SK-N-SH (cell line): ENCODE results near the gene NADSYN1. TPM values are rescaled to one million over a fixed set of nuclear protein-coding genes. Genes with fewer than 3 reads are reported as not detected.

Source experiments
- CTCF ChIA-PET: fragments of 300-600, 350-600 bp; formaldehyde crosslinking; extraction: SDS; loops from one replicate; lab custom pipeline; 2021; lab: Yijun Ruan, JAX
- POLR2A ChIA-PET: fragments of 350-600 bp; sonication (Branson Sonifier 250); formaldehyde crosslinking; extraction: SDS; loops from one replicate; lab custom pipeline; 2020; ENCODE audit warnings: antibody characterized with exemption, inconsistent platforms; lab: Yijun Ruan, JAX
- DNase-seq: peaks from one replicate; pipeline ENCODE4 v3.0.0; 2012
- H2AFZ ChIP-seq: fragments of 200-600 bp; sonication (generic); 2 replicates; pipeline ENCODE4 v1.8.1; 2016; ENCODE audit warnings: antibody characterized with exemption, mild to moderate bottlenecking, low read depth
- H3F3A ChIP-seq: fragments of 200-600 bp; sonication (generic); replicated peaks from 2 replicates; pipeline ENCODE3; 2016; ENCODE audit warnings: antibody characterized with exemption, mild to moderate bottlenecking; ENCODE audit not compliant: insufficient read depth
- H3K27ac ChIP-seq, 2 experiments: fragments of 200-500 bp in 1 of 2; fragments of 200-600 bp in 1 of 2; sonication (Bioruptor generic) in 1 of 2; sonication (generic), shearing (Covaris generic) in 1 of 2; 2 replicates each; pipeline versions ENCODE4 v1.5.1 to v1.6.1; 2014 to 2016; ENCODE audit warnings: low read depth in 2 of 2, inconsistent platforms in 1 of 2, low read length in 1 of 2, mild to moderate bottlenecking in 1 of 2, mixed read lengths in 1 of 2
- H3K27me3 ChIP-seq: fragments of 200-600 bp; sonication (generic), shearing (Covaris generic); 2 replicates; pipeline ENCODE4 v1.6.1; 2016; ENCODE audit warnings: mixed run types; ENCODE audit not compliant: insufficient read depth
- H3K36me3 ChIP-seq, 2 experiments: fragments of 200-500 bp in 1 of 2; fragments of 200-600 bp in 1 of 2; sonication (Bioruptor generic) in 1 of 2; sonication (generic) in 1 of 2; replicated peaks in 1 of 2; 2 replicates each; pipeline versions ENCODE3 to v1.5.1; 2014 to 2016; ENCODE audit warnings: low read length in 1 of 2, mild to moderate bottlenecking in 1 of 2; ENCODE audit not compliant: insufficient read depth in 2 of 2, control insufficient read depth in 1 of 2
- H3K4me1 ChIP-seq, 2 experiments: fragments of 200-500 bp in 1 of 2; fragments of 200-600 bp in 1 of 2; sonication (Bioruptor generic) in 1 of 2; sonication (generic), shearing (Covaris generic) in 1 of 2; 2 replicates each; pipeline versions ENCODE4 v1.5.1 to v1.6.1; 2014 to 2016; ENCODE audit warnings: low read depth in 1 of 2, low read length in 1 of 2, mixed run types in 1 of 2; ENCODE audit not compliant: insufficient read depth in 2 of 2, control insufficient read depth in 1 of 2
- H3K4me2 ChIP-seq: fragments of 200-600 bp; sonication (generic), shearing (Covaris generic); 2 replicates; pipeline ENCODE4 v1.6.1; 2017; ENCODE audit warnings: mixed run types
- H3K4me3 ChIP-seq, 2 experiments: fragments of 200-500 bp in 1 of 2; fragments of 200-600 bp in 1 of 2; sonication (Bioruptor generic) in 1 of 2; sonication (generic), shearing (Covaris generic) in 1 of 2; 2 replicates each; pipeline versions ENCODE4 v1.5.1 to v1.8.1; 2014 to 2016; ENCODE audit warnings: low read depth in 2 of 2, inconsistent platforms in 1 of 2, low read length in 1 of 2, mild to moderate bottlenecking in 1 of 2, mixed read lengths in 1 of 2, moderate library complexity in 1 of 2
- H3K79me2 ChIP-seq: fragments of 200-600 bp; sonication (generic); 2 replicates; pipeline ENCODE4 v1.8.1; 2017; ENCODE audit warnings: mild to moderate bottlenecking; ENCODE audit not compliant: insufficient read depth
- H3K9ac ChIP-seq: fragments of 200-600 bp; sonication (generic); 2 replicates; pipeline ENCODE4 v1.6.1; 2017; ENCODE audit warnings: mixed run types
- H3K9me2 ChIP-seq: fragments of 200-600 bp; sonication (generic); 2 replicates; pipeline ENCODE4 v1.6.1; 2017; ENCODE audit warnings: mixed run types
- H3K9me3 ChIP-seq: fragments of 200-600 bp; sonication (generic); 2 replicates; pipeline ENCODE4 v1.6.1; 2017; ENCODE audit warnings: mixed run types, mild to moderate bottlenecking, moderate library complexity
- H4K20me1 ChIP-seq: fragments of 200-600 bp; sonication (generic); 2 replicates; pipeline ENCODE4 v1.6.1; 2017; ENCODE audit warnings: mild to moderate bottlenecking, mixed run types; ENCODE audit not compliant: insufficient read depth
- FOSL2 ChIP-seq: IDR thresholded peaks from 2 replicates; pipeline ENCODE4 v1.4.0; 2012; ENCODE audit warnings: low read depth, mild to moderate bottlenecking, moderate library complexity, borderline replicate concordance
- FOXM1 ChIP-seq: IDR thresholded peaks from 2 replicates; pipeline ENCODE4 v1.4.0; 2012; ENCODE audit warnings: low read depth, mild to moderate bottlenecking
- GABPA ChIP-seq: IDR thresholded peaks from 2 replicates; pipeline ENCODE4 v1.4.0; 2012; ENCODE audit warnings: low read depth, mild to moderate bottlenecking
- JUND ChIP-seq: IDR thresholded peaks from 2 replicates; pipeline ENCODE4 v1.4.0; 2012
- NFIC ChIP-seq: IDR thresholded peaks from 2 replicates; pipeline ENCODE4 v1.4.0; 2012; ENCODE audit warnings: borderline replicate concordance
- RAD21 ChIP-seq: IDR thresholded peaks from 2 replicates; pipeline ENCODE4 v1.6.1; 2012; ENCODE audit warnings: mild to moderate bottlenecking, low read length
- RCOR1 ChIP-seq: fragments of 150-350 bp; IDR thresholded peaks from 2 replicates; pipeline ENCODE4 v1.6.1; 2017; ENCODE audit warnings: antibody characterized with exemption, low read length
- SMC3 ChIP-seq: IDR thresholded peaks from 2 replicates; pipeline ENCODE4 v1.6.1; 2012; ENCODE audit warnings: low read depth, low read length, improper control_type of control experiment
- YY1 ChIP-seq: IDR thresholded peaks from 2 replicates; pipeline ENCODE4 v1.4.0; 2012; ENCODE audit warnings: low read depth, mild to moderate bottlenecking
- WGBS: methylation state at CpG from one replicate; pipeline ENCODE4 v1.1.6; 2017; ENCODE audit warnings: low lambda C conversion rate; 5-methylcytosine and 5-hydroxymethylcytosine counted together
- polyA plus RNA-seq, 3 experiments: library from polyadenylated mRNA; depleted of rRNA; stranded (reverse); fragments of >200 nt; gene quantifications; 2 replicates each; pipeline ENCODE4 v1.2.3, GENCODE V29; 2012
- TF ChIP-seq, protein P1 (sequence below): IDR thresholded peaks from 2 replicates; pipeline ENCODE4; 2012
- TF ChIP-seq, protein P2 (sequence below): IDR thresholded peaks from 2 replicates; pipeline ENCODE4 v1.4.0; 2012; ENCODE audit warnings: low read depth, borderline replicate concordance

The NADSYN1 gene
- polyA plus RNA-seq, 1 of the 3 experiments (the other 2 are of a cell fraction) = 62.5 TPM

DNA sequence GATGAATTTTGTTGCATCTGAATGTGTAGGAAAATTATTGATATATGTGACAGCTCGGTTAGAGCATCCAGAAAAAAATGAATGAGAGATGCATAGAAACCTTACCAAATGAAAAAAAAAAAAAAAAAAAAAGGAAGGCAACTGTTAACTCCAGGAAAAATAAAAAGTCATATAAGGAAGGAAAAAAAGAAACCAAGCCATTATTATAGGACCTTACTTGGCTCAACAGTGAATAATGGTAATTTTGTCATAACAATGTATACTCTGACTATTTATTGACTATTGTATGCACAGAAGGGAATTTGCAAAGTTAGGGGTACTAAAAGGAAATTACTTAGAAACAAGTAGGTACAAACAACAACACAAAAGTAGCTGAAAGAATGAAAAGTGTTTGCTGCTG, 6.9 kb upstream of the NADSYN1 start:
- CTCF ChIA-PET = interaction anchor here (1.0 to 1.2 kb wide), 2 partner anchors 117 to 359 kb away, joined by 3 read pairs; no protein-coding TSS in a partner anchor
- no peak overlapping the region for H3K27ac ChIP-seq
- H3K27me3 ChIP-seq = no peaks in the 10 kb centered on the region
- peaks cover 4 to 19% of the 10 kb centered on the region in 2 experiments; a peak in 3 of 4 replicates for H3K4me1 ChIP-seq
- no peaks in the 10 kb centered on the region for H3K9me2 ChIP-seq
- DNase-seq = no peak
- TF ChIP-seq SMC3 = no peak
- TF ChIP-seq, protein P1, sequence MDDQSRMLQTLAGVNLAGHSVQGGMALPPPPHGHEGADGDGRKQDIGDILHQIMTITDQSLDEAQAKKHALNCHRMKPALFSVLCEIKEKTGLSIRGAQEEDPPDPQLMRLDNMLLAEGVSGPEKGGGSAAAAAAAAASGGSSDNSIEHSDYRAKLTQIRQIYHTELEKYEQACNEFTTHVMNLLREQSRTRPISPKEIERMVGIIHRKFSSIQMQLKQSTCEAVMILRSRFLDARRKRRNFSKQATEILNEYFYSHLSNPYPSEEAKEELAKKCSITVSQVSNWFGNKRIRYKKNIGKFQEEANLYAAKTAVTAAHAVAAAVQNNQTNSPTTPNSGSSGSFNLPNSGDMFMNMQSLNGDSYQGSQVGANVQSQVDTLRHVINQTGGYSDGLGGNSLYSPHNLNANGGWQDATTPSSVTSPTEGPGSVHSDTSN = no peak
- TF ChIP-seq RAD21 = no peak
- no peak for TF ChIP-seq FOSL2
- TF ChIP-seq FOXM1 = no peak
- TF ChIP-seq, all 33 proteins: peak for 0
- no peak overlapping the region for H3K9ac ChIP-seq
- peaks cover 4% of the 10 kb centered on the region; the same call in 1 of the 2 replicates for H3K79me2 ChIP-seq
- no peak overlapping the region for H3K4me3 ChIP-seq
- peaks cover 7 to 25% of the 10 kb centered on the region in 2 experiments for H3K36me3 ChIP-seq
- no peaks in the 10 kb centered on the region for H4K20me1 ChIP-seq
- POLR2A ChIA-PET = no interaction called here
- no peak overlapping the region for H2AFZ ChIP-seq
- peaks cover 9% of the 10 kb centered on the region for H3F3A ChIP-seq
- no peak overlapping the region for H3K4me2 ChIP-seq
- 65% methylated on average over 1 of the region's 1 CpG for WGBS
- peaks cover 8% of the 10 kb centered on the region; the same call in 1 of the 2 replicates for H3K9me3 ChIP-seq

DNA sequence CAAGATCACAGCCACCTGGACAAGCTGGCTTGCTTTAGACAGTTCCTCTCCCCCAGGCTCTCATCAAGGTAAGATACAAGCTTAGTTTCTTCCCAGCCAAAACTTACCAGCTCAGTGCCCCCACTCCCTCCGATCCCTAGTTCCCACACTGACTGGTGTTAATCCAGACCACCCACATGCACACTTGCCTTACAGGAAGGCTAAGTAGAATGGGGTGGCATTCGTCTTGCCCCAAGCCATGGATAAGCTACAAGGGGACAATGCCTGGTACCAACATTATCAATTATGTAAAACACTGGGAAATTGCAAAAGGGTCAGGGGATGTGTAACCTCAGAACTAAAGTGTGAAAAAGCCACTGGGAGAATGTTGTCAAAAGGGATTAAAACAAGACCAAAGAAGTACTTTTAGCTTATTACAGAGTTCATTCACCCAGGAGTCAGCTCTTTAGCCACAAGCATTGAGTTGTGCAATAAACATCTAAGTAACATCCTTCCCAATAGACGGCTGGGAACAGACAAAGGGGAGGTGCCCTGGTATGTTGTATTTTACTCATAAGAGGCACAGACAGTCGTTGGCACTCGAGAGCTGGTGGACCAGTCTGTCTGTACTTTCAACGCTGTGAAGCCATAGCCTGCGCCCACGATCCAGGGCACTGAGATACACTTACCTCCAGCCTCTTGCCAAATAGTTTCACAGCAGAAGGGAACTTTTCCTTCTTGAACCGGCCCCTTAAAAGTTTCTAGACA, 5.9 kb upstream of the NADSYN1 start:
- no peaks in the 10 kb centered on the region for H3K9me2 ChIP-seq
- H3F3A ChIP-seq = peaks cover 12% of the 10 kb centered on the region
- no peak for DNase-seq
- ChIA-PET POLR2A (no interaction called here), CTCF (interaction anchor here (1.0 to 2.3 kb wide), 3 partner anchors 116 to 360 kb away, joined by 3 to 9 read pairs (median 3); no protein-coding TSS in a partner anchor)
- WGBS = 93% methylated on average over 9 of the region's 9 CpGs
- H3K4me3 ChIP-seq = peak overlapping the region; percentile 89 to 92; a peak in 3 of 4 replicates
- peaks cover 4 to 19% of the 10 kb centered on the region in 2 experiments; a peak in 3 of 4 replicates for H3K4me1 ChIP-seq
- no peaks in the 10 kb centered on the region for H4K20me1 ChIP-seq
- H3K79me2 ChIP-seq = peaks cover 4% of the 10 kb centered on the region; the same call in 1 of the 2 replicates
- H3K36me3 ChIP-seq = peaks cover 7 to 22% of the 10 kb centered on the region in 2 experiments
- TF ChIP-seq YY1 (no peak), JUND (no peak), SMC3 (no peak), GABPA (no peak), RCOR1 (no peak), NFIC (no peak)
- TF ChIP-seq, protein P2, sequence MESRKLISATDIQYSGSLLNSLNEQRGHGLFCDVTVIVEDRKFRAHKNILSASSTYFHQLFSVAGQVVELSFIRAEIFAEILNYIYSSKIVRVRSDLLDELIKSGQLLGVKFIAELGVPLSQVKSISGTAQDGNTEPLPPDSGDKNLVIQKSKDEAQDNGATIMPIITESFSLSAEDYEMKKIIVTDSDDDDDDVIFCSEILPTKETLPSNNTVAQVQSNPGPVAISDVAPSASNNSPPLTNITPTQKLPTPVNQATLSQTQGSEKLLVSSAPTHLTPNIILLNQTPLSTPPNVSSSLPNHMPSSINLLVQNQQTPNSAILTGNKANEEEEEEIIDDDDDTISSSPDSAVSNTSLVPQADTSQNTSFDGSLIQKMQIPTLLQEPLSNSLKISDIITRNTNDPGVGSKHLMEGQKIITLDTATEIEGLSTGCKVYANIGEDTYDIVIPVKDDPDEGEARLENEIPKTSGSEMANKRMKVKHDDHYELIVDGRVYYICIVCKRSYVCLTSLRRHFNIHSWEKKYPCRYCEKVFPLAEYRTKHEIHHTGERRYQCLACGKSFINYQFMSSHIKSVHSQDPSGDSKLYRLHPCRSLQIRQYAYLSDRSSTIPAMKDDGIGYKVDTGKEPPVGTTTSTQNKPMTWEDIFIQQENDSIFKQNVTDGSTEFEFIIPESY = no peak
- TF ChIP-seq, all 33 proteins: peak for 0
- H3K27me3 ChIP-seq = no peaks in the 10 kb centered on the region
- peaks cover 8% of the 10 kb centered on the region; the same call in 1 of the 2 replicates for H3K9me3 ChIP-seq
- peak overlapping the region; percentile 99; the same call in 1 of the 2 replicates for H3K4me2 ChIP-seq
- H3K27ac ChIP-seq = no peak overlapping the region
- H2AFZ ChIP-seq = peak overlapping the region; percentile 99
- no peak overlapping the region for H3K9ac ChIP-seq
